ENCODE data around the gene TGFBRAP1.
A peak's percentile ranks its signal among the peaks of the same experiment; 100 is the strongest.

The TGFBRAP1 gene

DNA sequence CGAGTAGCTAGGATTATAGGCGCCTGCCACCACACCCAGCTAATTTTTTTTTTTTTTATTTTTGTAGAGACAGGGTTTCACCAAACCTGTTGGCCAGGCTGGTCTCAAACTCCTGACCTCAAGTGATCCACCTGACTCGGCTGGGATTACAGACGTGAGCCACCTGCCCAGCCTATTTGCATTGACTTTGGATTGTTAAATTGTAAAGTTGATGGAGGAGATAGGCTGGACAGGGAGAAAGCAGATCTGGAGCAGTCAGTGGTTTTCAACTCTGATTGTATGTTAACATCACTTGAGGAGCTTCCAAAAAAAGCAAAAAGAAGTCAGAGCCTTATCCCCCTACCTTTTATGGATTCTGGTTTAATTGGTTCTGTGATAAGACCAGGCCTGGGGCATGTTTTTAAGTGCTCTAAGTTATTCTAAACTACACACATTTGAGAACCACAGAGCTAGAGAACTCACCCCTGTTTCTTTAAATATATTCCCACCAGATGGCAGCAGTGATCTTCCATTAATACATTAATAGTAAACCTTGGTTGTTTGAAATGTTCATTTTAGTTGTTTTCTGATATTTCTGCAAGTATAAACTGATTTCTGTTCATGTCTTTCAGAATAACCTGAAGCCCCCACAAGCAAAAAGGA, 15.3 kb upstream of the TGFBRAP1 start:
- peak; percentile 86 for DNase-seq

GRCh38 chr2:105339414-105339813, 9.9 kb upstream of the TGFBRAP1 start:
- DNase-seq: no peak

DNA sequence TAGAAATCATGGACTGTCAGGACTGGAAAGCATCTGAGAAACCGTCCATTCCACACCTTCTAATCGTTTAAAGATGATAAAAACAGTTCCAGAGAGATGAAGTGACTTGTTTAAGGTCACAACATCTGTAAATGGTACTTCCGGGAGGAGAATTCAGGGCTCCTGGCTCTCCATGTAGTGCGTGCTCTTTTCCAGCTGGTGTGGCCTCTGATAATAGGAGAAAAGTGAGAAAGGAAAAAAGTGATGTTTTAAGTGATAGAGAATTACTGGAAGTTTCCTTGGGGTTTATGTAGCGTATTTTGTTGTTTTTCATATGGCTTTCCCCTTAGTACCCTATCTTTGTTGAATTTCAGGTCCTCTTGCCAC, 8.5 kb upstream of the TGFBRAP1 start:
- DNase-seq: no peak

GRCh38 chr2:105337122-105338019, 7.8 kb upstream of the TGFBRAP1 start, which contains the start of gene C2orf49:
Gene C2orf49, plus strand, starts transcription at chr2:105337540. Its CDS starts 48 bp downstream, at chr2:105337588.
- peak; percentile 94 for DNase-seq

DNA sequence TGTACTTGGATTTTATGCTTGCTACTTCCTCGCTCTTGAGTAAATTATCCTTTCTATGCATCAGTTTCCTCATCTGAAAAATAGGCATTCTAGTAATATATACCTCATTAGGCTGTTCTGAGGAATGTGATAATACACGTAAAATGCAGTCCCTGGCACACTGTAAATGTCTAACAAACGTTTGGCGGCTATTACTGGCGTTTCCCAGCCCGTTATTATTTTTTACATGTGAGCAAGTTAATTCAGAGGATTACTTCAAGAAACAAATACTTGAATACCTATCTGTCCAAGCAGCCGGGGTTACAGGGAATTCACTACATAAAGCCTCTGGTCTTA, 7.2 kb upstream of the TGFBRAP1 start:
- DNase-seq: no peak

DNA sequence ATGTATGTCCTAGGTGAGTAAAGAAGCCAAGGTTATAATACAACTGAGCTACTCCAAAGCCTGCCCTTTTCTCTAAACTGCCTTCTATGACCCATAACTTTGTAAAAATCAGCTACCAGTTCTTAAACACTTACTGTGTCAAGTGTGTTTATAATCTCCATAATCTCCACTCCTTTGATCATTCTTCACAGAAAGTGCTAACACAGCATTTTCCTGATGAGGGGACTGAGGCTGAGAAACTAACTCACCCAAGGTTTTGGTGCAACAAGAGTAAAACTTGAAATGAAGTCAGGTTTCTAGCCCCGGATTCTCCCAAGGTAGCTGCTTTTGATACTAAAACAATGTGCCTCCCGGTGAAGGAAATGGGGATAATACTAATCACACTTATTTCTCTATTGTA, 5.9 kb upstream of the TGFBRAP1 start:
- DNase-seq: no peak

DNA sequence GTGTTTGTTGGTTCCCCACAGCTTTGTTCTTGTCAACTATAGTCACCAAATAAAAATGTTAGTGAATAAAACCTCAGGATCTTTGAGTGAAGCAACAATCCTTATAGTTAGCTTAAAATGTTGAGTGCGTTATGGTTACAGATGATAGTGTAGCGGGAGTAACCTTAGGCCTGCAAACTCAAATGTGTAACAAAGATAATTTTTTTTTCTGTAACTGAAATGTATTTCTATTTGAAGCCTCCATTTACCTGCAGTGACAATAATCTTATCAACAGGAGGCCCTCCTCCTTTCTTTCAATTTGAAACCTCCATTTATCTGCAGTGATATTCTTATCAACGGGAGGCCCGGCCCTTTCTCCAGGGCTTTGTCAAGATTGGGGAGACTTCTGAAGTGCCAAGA, 4.7 kb upstream of the TGFBRAP1 start:
- peak; percentile 52 for DNase-seq

GRCh38 chr2:105330681-105331375, 1.3 kb upstream of the TGFBRAP1 start:
- DNase-seq: peak; percentile 47

GRCh38 chr2:105329197-105329554, 359 bp downstream of the TGFBRAP1 start:
- DNase-seq: no peak

GRCh38 chr2:105328281-105329196, 996 bp downstream of the TGFBRAP1 start:
- DNase-seq: peak; percentile 73

- DNase-seq: no peak
Observed at GRCh38 chr2:105327690-105328089, 1.8 kb downstream of the TGFBRAP1 start.

- peak; percentile 50 for DNase-seq
Observed at GRCh38 chr2:105327271-105327670, 2.3 kb downstream of the TGFBRAP1 start.

DNA sequence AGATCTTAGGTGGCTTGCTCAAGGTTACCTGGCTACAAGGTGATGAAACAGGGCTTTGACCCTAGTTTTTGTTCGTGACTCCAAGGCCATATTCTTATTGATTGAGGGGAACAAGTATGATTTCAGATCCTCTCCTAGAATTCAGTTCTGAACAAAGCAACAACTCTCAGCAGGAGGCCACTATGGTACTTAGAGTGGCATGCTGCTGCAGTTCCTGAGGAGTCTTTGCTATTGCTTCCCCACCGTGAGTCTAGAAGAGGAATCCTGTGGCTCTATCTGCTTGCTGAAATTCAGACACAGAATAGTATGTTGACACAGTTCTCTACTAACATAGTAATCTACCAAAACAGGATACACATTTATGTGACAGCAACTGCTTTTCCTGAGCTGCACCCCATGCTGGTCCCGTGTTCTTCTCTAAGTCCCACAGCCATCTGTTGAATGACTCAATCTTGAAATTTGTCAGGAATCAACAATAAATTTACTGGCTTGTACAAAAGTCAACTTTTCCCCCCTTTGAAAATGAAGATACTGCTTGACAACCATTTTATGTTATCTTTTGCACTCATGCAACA, 4.1 kb downstream of the TGFBRAP1 start:
- DNase-seq: peak; percentile 65

GRCh38 chr2:105324732-105325131, 4.8 kb downstream of the TGFBRAP1 start:
- DNase-seq: no peak

DNA sequence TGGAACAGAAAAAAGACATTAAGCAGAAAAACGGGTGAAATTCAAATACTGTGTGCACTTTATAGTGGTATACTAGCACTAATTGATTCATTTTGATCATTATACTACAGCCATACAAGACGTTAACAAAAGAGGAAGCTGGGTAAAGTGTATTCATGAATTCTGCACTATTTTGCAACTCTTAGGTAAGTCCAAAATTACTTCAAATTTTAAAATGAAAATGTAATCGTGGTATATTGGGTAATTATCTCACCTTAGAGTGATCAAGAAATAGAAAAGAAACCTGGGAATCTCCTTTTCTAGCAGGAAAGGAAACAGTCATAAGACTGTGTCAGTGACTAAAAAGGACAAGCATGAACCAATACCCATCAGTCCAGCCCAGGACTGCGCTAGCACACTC, 5.4 kb downstream of the TGFBRAP1 start:
- DNase-seq: no peak

GRCh38 chr2:105323111-105323510, 6.4 kb downstream of the TGFBRAP1 start:
- no peak for DNase-seq

DNA sequence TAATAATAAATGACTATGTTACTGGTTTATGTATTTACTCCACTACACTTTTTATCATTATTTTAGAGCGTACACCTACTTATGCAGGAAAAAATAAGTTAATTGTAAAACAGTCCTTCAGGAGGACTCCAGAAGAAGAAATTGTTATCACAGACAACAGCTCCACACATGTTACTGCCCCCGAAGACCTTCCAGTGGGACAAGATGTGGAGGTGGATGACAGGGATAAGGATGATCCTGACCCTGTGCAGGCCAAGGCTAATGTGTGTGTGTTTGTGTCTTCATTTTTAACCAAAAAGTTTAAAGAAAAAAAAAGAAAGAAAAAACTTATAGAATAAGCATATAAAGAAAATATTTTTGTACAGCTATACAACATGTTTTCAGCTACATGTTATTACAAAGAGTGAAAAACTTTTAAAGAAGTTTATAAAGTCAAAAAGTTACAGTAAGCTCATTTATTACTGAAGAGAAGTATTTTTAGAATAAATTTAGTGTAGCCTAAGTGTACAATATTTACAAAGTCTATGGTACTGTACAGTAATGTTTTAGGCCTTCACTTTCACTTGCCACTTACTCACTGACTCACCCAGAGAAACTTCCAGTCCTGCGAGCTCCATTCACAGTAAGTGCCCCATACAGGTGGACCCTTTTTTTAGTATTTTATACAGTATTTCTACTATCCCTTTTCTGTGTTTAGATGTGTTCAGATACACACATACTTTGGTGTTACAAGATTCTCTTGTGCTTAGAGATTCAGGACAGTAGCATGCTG, 7.5 kb downstream of the TGFBRAP1 start:
- no peak for DNase-seq

DNA sequence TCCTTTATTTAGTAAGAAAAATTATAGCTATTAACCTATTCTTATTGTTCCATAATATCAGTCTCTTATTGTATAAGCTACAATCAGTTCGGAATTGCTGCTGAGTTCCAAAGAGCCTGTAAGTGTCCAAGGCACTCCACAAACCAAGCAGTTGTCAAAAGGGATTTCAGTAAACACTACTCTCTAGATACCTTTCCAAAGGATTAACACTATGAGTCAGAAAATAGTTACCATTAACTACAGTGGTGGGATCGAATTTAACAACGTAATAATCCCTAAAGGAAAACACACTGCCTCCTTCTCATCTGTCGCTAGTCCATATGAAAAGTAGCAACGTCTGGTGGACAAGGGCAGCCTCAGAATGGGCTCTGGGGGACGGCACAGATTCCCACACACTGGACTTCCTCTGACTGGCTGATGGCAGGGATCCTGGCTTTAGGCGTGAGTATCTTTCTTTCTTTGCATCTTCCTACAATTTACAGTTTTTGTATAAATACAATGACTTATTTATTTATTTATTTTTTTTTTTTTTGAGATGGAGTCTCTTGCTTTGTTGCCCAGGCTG, 8.8 kb downstream of the TGFBRAP1 start:
- DNase-seq: no peak

- DNase-seq: no peak
Observed at GRCh38 chr2:105317937-105318336, 11.6 kb downstream of the TGFBRAP1 start.

DNA sequence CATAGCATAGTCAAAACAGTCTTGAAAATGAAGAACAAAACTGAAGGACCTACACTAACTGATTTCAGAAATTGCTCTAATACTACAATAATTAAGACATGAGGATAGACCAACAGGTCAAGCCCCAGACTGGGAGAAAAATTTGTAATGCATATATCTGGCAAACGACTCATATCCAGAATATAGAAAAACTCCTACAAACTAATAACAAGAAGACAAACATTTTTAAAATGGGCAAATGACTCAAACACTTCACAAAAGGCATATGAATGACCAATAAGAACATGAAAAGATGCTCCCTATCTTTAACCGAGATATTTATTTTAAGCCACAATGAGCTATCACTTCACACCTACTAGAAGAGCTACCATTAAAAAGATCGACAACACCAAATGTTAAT, 14.2 kb downstream of the TGFBRAP1 start:
- no peak for DNase-seq

- no peak for DNase-seq
Observed at GRCh38 chr2:105313877-105314276, 15.7 kb downstream of the TGFBRAP1 start.
